Measurements from ENCODE around the gene SLC10A3. TPM values are rescaled to one million over a fixed set of nuclear protein-coding genes. Genes with fewer than 3 reads are reported as not detected.

SLC10A3 gene
- polyA plus RNA-seq, 1 of the 3 experiments (the other 2 are of a cell fraction) = 29.7 TPM

DNA sequence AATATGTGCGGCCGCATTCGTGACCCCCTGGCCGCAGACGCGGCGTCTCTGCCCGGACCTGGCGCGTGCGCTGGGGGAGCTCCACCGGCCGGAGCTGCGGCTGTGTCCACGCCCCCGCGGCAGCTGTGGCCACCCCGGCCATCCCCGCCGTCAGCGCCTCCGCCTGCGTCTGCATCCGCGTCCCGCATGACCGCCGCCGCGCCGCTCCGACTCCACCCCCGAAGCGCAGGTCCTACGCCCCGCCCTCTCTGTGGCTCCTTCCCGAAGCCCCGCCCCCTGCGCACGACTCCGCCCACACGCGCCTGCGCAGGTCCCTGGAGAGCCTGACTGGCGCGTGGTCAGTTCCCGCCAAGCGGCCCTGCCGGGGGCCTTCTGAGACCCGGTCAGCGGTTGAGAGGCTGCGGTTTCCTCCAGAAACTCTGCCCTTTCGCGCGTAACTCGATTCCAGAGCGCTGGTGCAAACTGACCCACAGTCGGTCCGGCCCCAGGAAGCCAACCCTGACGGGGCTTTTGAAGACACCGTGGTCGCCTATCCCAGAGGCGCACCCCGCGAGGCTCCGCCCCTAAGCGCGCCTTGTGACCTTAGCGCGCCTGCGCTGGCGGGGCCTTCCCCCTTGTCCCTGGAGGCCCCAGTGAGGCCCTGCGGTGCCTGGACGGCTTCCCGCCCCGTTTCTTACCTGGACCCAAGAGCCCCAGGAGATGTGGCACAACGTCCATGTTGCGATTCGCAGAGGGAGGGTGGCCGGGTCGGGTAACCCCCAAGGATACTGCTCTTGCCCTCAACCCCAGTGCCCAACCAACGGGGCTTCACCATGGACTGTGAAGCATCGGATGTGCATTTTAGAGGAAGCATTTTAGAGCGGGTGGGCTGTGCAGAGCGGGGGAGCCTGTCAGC is 11.5 kb downstream of the SLC10A3 start, which contains the start of gene LAGE3:
LAGE3 (minus strand) TSS at position 554 of the 895 bp plus-strand sequence; CDS start at position 188, 366 bp downstream.
- 0 out of 2 replicates have a peak within 1 kb of the TSS, but pooled peaks have one; percentile 59 for H2AFZ ChIP-seq (ENCODE audit: low read depth)
- no peaks in the 10 kb centered on the region; the same call in 1 of the 2 replicates for H3K79me2 ChIP-seq (ENCODE audit: insufficient read depth)
- POLR2A ChIA-PET = interaction anchor here (0.8 to 2.1 kb wide), 6 partner anchors 8 to 80 kb away, joined by 3 to 8 read pairs (median 5); partner anchors contain the start of genes RPL10, SLC10A3 and UBL4A
- H3K9ac ChIP-seq = peak within 1 kb of the TSS; percentile 43; the same call in 1 of the 2 replicates
- H4K20me1 ChIP-seq (ENCODE audit: insufficient read depth) = no peaks in the 10 kb centered on the region
- peaks cover 5% of the 10 kb centered on the region; the same call in 1 of the 2 replicates for H3K27me3 ChIP-seq (ENCODE audit: insufficient read depth)
- peaks cover 0 to 6% of the 10 kb centered on the region in 2 experiments; a peak in 1 of 4 replicates for H3K4me1 ChIP-seq (ENCODE audit: control insufficient read depth in 1 of 2, insufficient read depth in 2 of 2, low read depth in 1 of 2, low read length in 1 of 2)
- no peaks in the 10 kb centered on the region for H3K9me3 ChIP-seq
- peak; percentile 94 for DNase-seq
- TF ChIP-seq CHD2 (IDR thresholded peaks at IDR 0.05; ENCODE audit: low read length, partially characterized antibody) (peak; percentile 8), FOSL2 (IDR thresholded peaks at IDR 0.05; ENCODE audit: borderline replicate concordance, low read depth) (no peak), FOXM1 (IDR thresholded peaks at IDR 0.05; ENCODE audit: low read depth) (no peak), JUND (IDR thresholded peaks at IDR 0.05) (no peak), NRF1 (IDR thresholded peaks at IDR 0.05; ENCODE audit: low read depth, low read length) (peak; percentile 85), POLR2AphosphoS5 (IDR thresholded peaks at IDR 0.05; ENCODE audit: low read depth, low read length) (0 out of 2 replicates have a peak, but pooled peaks have one; percentile 20), MXI1 (IDR thresholded peaks at IDR 0.05; ENCODE audit: low read depth, low read length) (peak; percentile 57)
- TF ChIP-seq, protein P1, sequence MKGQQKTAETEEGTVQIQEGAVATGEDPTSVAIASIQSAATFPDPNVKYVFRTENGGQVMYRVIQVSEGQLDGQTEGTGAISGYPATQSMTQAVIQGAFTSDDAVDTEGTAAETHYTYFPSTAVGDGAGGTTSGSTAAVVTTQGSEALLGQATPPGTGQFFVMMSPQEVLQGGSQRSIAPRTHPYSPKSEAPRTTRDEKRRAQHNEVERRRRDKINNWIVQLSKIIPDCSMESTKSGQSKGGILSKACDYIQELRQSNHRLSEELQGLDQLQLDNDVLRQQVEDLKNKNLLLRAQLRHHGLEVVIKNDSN (IDR thresholded peaks at IDR 0.05; ENCODE audit: borderline replicate concordance, low read depth) = peak; percentile 21; the same call in 1 of the 2 replicates
- TF ChIP-seq, protein P2, sequence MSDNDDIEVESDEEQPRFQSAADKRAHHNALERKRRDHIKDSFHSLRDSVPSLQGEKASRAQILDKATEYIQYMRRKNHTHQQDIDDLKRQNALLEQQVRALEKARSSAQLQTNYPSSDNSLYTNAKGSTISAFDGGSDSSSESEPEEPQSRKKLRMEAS (IDR thresholded peaks at IDR 0.05; ENCODE audit: low read depth) = peak; percentile 95
- TF ChIP-seq, protein P3, sequence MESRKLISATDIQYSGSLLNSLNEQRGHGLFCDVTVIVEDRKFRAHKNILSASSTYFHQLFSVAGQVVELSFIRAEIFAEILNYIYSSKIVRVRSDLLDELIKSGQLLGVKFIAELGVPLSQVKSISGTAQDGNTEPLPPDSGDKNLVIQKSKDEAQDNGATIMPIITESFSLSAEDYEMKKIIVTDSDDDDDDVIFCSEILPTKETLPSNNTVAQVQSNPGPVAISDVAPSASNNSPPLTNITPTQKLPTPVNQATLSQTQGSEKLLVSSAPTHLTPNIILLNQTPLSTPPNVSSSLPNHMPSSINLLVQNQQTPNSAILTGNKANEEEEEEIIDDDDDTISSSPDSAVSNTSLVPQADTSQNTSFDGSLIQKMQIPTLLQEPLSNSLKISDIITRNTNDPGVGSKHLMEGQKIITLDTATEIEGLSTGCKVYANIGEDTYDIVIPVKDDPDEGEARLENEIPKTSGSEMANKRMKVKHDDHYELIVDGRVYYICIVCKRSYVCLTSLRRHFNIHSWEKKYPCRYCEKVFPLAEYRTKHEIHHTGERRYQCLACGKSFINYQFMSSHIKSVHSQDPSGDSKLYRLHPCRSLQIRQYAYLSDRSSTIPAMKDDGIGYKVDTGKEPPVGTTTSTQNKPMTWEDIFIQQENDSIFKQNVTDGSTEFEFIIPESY (IDR thresholded peaks at IDR 0.05; ENCODE audit: borderline replicate concordance, low read depth) = no peak
- TF ChIP-seq, protein P4, sequence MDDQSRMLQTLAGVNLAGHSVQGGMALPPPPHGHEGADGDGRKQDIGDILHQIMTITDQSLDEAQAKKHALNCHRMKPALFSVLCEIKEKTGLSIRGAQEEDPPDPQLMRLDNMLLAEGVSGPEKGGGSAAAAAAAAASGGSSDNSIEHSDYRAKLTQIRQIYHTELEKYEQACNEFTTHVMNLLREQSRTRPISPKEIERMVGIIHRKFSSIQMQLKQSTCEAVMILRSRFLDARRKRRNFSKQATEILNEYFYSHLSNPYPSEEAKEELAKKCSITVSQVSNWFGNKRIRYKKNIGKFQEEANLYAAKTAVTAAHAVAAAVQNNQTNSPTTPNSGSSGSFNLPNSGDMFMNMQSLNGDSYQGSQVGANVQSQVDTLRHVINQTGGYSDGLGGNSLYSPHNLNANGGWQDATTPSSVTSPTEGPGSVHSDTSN (IDR thresholded peaks at IDR 0.05) = peak; percentile 5; the same call in 1 of the 2 replicates
- peak within 1 kb of the TSS in 1 of 2 experiments; percentile 61; a peak in 1 of 4 replicates for H3K27ac ChIP-seq (ENCODE audit: low read depth in 2 of 2, low read length in 1 of 2)
- H3K4me3 ChIP-seq (ENCODE audit: low read depth in 2 of 2, low read length in 1 of 2) = peak within 1 kb of the TSS; percentile 49 to 58
- CTCF ChIA-PET = interaction anchor here (0.8 to 1.0 kb wide), 2 partner anchors 57 to 81 kb away, joined by 3 read pairs; partner anchors contain the start of gene RPL10
- no peaks in the 10 kb centered on the region for H3K9me2 ChIP-seq
- peaks cover 0 to 3% of the 10 kb centered on the region in 2 experiments for H3K36me3 ChIP-seq (replicated peaks in 1 of 2; ENCODE audit: control insufficient read depth in 1 of 2, insufficient read depth in 2 of 2, low read length in 1 of 2)
- WGBS (ENCODE audit: low lambda C conversion rate) = 61% methylated on average over 51 of the region's 85 CpGs
- peak within 1 kb of the TSS; percentile 69 for H3K4me2 ChIP-seq
- peaks cover 14% of the 10 kb centered on the region for H3F3A ChIP-seq (replicated peaks; ENCODE audit: insufficient read depth)
